RWPE1 (cell line): Measurements from ENCODE around the gene SMOC2.
"Not testable (repeated sequence)": the region's sequence is repeated elsewhere in the genome, so short reads cannot be mapped to it uniquely, and the experiment has no call there.

ENCODE experiments used
- CTCF ChIA-PET: fragments of 350-600 bp; sonication (Branson Sonifier 250); formaldehyde crosslinking; extraction: SDS; loops from one replicate; lab custom pipeline; 2021; lab: Yijun Ruan, JAX
- POLR2A ChIA-PET: fragments of 400-600 bp; formaldehyde crosslinking; extraction: SDS; loops from one replicate; lab custom pipeline; 2020; ENCODE audit warnings: antibody characterized with exemption; ENCODE audit not compliant: low non-redundant PET; lab: Yijun Ruan, JAX
- DNase-seq: peaks from one replicate; pipeline ENCODE4 v3.0.0; 2012; ENCODE audit warnings: low spot score
- H3K27ac ChIP-seq: fragments of 450-650 bp; 2 replicates; pipeline ENCODE4 v1.5.1; 2017
- CTCF ChIP-seq: fragments of 450-650 bp; conservative IDR thresholded peaks from 2 replicates; pipeline ENCODE4 v1.5.1; 2017; ENCODE audit warnings: low read depth, mild to moderate bottlenecking

SMOC2 gene

DNA sequence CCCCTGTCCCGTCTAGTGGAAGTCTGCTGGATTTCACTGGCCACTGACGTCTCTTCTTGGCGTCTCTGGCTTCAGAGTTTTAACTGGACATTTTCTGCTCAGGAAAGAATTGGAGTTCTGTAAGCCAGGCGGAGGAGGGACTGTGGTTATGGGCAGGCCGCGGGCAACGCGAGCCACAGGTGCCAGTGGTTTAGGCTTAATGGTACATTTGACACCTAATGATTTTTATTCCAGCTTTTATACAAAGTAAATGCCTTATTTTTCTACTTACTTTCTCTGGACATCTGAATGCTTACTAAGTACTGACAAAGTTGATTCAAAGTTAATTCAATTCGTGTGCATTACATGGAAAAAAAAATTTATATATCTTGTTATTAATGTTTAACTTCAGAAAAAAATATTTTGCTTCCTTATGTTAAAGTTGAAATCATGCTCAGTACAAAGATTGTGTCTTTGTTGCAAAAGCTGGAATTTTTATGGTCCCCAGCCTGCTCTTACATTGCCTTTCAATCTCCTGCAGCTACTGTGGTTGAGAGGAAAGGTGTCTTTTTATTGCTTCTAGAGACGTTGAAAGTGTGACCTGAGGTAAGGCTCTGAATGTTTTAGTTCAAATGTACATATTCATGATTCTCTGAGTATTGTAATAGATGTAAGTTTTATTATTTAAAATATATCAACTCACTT is 231.0 kb downstream of the SMOC2 start:
- TF ChIP-seq CTCF: no peak
- ChIA-PET CTCF (interaction anchor here (1.0 kb wide), 1 partner anchor 39 kb away, joined by 4 read pairs; no protein-coding TSS in a partner anchor), POLR2A (no interaction called here)
- DNase-seq: no peak
- H3K27ac ChIP-seq: no peak overlapping the region

GRCh38 chr6:168674595-168674994 is 233.6 kb downstream of the SMOC2 start:
- no peak overlapping the region for H3K27ac ChIP-seq
- no peak for DNase-seq
- ChIA-PET POLR2A (no interaction called here), CTCF (no interaction called here)
- TF ChIP-seq CTCF: no peak

DNA sequence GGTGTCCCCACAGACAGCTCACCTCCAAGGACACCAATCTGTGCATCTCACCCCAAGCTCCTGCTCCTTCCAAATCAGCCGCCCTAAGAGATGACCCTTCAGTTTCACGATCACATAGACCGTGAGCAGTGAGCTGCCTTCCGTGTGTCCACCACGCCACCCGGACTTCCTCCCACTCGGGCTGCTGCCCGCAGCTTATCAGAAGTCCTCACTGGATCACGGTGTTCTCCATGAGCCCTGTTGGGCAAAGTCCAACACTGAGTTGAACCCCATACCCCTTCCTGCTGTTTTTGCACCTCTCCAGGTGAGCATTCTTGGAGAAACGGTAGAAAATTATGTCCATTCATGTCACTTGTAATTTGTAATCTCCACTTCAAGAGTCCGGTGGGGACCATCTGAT is 234.4 kb downstream of the SMOC2 start:
- TF ChIP-seq CTCF: no peak
- no peak for DNase-seq
- no peak overlapping the region for H3K27ac ChIP-seq
- POLR2A ChIA-PET: no interaction called here
- CTCF ChIA-PET: no interaction called here

GRCh38 chr6:168675933-168676551 is 235.1 kb downstream of the SMOC2 start:
- ChIA-PET CTCF (no interaction called here), POLR2A (no interaction called here)
- H3K27ac ChIP-seq: no peak overlapping the region
- DNase-seq: no peak
- TF ChIP-seq CTCF: no peak

- ChIA-PET CTCF (no interaction called here), POLR2A (no interaction called here)
- no peak for DNase-seq
- TF ChIP-seq CTCF: no peak
- H3K27ac ChIP-seq: no peak overlapping the region
These were observed 235.8 kb downstream of the SMOC2 start for GRCh38 chr6:168676552-168677322.

DNA sequence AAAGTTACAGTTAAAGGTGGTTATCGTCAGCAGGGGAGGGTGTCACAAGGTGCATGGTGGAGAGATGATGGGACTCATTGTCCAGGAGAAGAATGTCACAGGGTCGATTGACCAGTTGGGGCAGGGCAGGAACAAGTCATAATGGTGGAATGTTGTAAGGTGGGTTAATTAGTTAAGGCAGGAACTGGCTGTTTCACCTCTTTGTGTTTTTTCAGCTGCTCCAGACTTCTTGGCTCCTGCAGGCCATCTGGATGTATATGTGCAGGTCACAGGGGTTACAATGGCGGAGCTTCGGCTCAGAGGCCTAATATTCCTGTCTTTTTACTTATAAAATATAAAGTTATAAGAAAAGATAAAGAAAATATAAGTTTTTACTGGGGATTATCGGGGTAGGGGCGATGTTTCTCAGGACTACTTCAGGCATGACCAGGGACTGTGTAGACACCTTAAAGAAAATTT is 236.4 kb downstream of the SMOC2 start:
- POLR2A ChIA-PET, CTCF ChIA-PET, H3K27ac ChIP-seq: not testable (repeated sequence)
- peak; percentile 23 for DNase-seq
